Neural progenitor cell (in vitro differentiated cells): ENCODE results near the gene CD244.

Experiments
- EZH2 ChIP-seq: fragments of 200-600 bp; sonication (generic); IDR thresholded peaks from 2 replicates; pipeline ENCODE4 v1.6.1; 2017; ENCODE audit warnings: antibody characterized with exemption, mild to moderate bottlenecking, moderate library complexity
- TF ChIP-seq, protein P1 (sequence below): fragments of 200-600 bp; sonication (generic); IDR thresholded peaks from 2 replicates; pipeline ENCODE4 v1.5.1; 2017; ENCODE audit warnings: antibody characterized with exemption, mild to moderate bottlenecking

DNA sequence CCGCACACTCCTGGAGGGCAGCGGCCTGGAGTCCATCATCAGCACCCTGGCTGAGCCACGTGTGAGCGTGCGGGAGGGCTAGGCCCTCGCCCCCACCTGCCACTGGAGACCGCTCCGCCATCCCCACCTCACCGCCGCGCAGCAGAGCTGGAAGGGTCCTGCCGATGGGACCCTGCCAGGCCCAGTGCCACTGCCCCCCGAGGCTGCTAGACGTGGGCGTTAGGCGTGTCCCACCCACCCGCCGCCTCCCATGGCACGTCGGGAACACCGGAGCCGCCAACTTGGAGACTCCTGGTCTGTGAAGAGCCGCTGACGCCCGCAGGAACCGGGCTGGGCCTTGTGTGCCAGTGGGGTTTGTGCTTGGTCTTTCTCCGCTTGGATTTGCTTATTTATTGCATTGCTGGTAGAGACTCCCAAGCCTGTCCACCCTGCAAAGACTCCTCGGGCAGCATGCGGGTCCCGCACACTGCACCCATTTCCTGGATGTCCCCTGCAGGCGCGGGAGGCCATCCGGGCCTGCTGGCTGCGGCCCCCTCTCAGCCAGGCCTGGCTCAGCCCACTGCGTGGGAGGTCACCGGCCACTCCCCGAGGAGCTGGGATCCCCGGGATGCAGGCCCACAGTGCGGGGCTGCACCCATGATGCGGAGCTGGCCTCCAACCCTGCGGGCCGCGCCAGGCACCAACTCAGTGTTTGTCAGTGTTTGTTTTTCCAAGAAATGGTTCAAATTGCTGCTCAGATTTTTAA, 60.7 kb downstream of the CD244 start:
- TF ChIP-seq, protein P1, sequence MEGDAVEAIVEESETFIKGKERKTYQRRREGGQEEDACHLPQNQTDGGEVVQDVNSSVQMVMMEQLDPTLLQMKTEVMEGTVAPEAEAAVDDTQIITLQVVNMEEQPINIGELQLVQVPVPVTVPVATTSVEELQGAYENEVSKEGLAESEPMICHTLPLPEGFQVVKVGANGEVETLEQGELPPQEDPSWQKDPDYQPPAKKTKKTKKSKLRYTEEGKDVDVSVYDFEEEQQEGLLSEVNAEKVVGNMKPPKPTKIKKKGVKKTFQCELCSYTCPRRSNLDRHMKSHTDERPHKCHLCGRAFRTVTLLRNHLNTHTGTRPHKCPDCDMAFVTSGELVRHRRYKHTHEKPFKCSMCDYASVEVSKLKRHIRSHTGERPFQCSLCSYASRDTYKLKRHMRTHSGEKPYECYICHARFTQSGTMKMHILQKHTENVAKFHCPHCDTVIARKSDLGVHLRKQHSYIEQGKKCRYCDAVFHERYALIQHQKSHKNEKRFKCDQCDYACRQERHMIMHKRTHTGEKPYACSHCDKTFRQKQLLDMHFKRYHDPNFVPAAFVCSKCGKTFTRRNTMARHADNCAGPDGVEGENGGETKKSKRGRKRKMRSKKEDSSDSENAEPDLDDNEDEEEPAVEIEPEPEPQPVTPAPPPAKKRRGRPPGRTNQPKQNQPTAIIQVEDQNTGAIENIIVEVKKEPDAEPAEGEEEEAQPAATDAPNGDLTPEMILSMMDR = no peak
- no peak for TF ChIP-seq EZH2
